ENCODE measurements around the gene KIAA1614.

KIAA1614 gene

DNA sequence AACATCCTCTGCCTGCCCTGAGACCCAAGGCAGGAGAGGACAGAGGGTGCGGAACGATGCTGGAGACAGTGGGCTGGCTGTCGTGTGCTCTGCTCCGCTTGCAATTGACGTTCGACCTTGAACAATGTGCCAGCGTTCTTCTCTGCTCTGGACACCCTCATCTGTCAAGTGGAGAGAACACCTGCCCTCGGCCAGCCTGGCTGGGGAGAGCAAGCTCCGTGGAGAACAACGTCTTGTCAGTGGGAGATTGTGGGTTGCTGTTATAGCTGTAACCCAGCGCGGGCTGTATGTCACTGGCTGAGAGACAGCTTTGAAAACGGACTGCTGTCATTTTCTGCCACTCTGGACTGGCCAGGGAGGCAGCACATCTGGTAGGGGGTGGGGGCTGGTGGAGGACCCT lies 14.7 kb downstream of the KIAA1614 start:
- Histone ChIP-seq H3K9me3 (ENCODE audit: control insufficient read depth, low read length) (no peaks in the 10 kb centered on the region), H3K4me1 (ENCODE audit: control insufficient read depth, insufficient read depth, low read length, poor library complexity, severe bottlenecking) (peaks cover 18% of the 10 kb centered on the region), H3K36me3 (ENCODE audit: control insufficient read depth, insufficient read depth, low read length) (no peaks in the 10 kb centered on the region), H3K27ac (ENCODE audit: low read depth, low read length, severe bottlenecking) (no peak overlapping the region), H3K4me3 (ENCODE audit: extremely low read depth, insufficient read depth, low read length, poor library complexity, severe bottlenecking) (no peak overlapping the region)
- 88 to 98% methylated on average over 10 to 12 of the region's 13 CpGs for WGBS, 2 experiments (ENCODE audit: insufficient coverage in 2 of 2)

DNA sequence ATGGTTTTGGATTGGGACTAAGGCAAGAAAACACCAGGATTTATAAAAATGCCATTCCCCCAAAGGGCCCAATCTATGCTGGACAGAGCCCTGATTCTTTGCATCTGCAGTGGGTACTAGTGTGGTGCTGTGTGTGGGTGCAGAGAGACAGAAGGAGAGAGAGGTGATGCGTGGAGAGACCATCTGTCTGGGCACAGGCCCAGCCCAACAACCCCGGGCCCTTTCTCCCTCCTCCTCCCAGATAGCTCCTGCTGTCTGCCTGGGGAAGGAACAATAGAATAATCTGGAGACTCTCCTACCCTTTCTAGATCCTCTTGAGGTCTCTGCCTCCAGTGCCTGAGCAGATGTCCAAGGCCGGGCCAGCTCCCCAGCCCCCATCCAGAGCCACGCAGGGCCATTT lies 15.1 kb downstream of the KIAA1614 start:
- H3K4me1 ChIP-seq (ENCODE audit: control insufficient read depth, insufficient read depth, low read length, poor library complexity, severe bottlenecking), result peaks cover 13% of the 10 kb centered on the region
- no peaks in the 10 kb centered on the region for H3K9me3 ChIP-seq (ENCODE audit: control insufficient read depth, low read length)
- H3K36me3 ChIP-seq (ENCODE audit: control insufficient read depth, insufficient read depth, low read length), result no peaks in the 10 kb centered on the region
- H3K27ac ChIP-seq (ENCODE audit: low read depth, low read length, severe bottlenecking), result no peak overlapping the region
- H3K4me3 ChIP-seq (ENCODE audit: extremely low read depth, insufficient read depth, low read length, poor library complexity, severe bottlenecking), result no peak overlapping the region
- WGBS, 2 experiments (ENCODE audit: insufficient coverage in 2 of 2), result 76 to 100% methylated on average over 2 of the region's 4 CpGs

DNA sequence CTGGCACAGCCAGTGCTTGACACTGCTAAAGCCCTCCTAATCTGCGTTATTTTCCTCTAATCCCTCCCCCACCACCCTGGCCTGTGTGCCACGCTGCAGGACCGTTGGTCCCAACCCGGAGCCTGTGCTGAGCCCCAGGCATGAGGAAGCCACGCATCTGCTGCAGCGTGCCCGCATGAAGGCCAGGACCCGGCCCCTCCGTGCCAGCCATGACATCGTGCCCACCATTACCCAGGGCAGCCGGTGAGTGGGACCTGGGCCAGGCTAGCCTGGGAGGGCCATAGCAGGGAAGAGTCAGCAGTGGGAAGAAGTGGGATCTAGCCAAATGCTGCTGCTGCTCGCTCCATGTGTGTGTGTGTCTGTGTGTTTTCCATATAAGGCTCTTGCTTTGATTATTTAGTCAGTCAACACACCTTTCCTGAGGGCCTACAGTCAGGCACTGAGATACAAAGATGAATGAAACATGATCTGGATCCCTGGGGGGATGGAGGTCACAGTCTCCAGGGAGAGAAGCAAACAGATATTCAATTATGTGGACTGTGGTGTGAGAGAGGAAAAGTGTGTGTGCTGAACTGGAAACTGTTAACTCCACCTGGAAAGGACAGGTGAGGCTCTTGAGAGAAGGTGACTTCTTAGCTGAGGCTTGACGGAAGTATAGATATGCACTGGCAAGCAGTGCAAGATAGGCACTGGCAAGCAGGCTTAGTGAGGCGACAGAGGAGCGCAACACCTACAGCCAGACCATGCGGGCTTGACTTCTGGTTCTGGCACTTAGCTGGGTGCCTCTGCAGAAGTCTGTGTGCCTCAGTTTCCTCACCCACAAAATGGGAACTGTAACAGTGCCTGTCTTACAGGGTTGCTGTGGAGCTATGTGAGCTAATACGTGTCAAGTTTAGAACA lies 15.9 kb downstream of the KIAA1614 start:
- WGBS, 2 experiments (ENCODE audit: insufficient coverage in 2 of 2), result 94 to 95% methylated on average over 14 to 15 of the region's 17 CpGs
- Histone ChIP-seq H3K4me1 (ENCODE audit: control insufficient read depth, insufficient read depth, low read length, poor library complexity, severe bottlenecking) (peaks cover 6% of the 10 kb centered on the region), H3K4me3 (ENCODE audit: extremely low read depth, insufficient read depth, low read length, poor library complexity, severe bottlenecking) (no peak overlapping the region), H3K36me3 (ENCODE audit: control insufficient read depth, insufficient read depth, low read length) (no peaks in the 10 kb centered on the region), H3K27ac (ENCODE audit: low read depth, low read length, severe bottlenecking) (no peak overlapping the region), H3K9me3 (ENCODE audit: control insufficient read depth, low read length) (no peaks in the 10 kb centered on the region)

- no peak overlapping the region for H3K27ac ChIP-seq (ENCODE audit: low read depth, low read length, severe bottlenecking)
- H3K9me3 ChIP-seq (ENCODE audit: control insufficient read depth, low read length), result no peaks in the 10 kb centered on the region
- H3K4me1 ChIP-seq (ENCODE audit: control insufficient read depth, insufficient read depth, low read length, poor library complexity, severe bottlenecking), result peaks cover 4% of the 10 kb centered on the region
- no peaks in the 10 kb centered on the region for H3K36me3 ChIP-seq (ENCODE audit: control insufficient read depth, insufficient read depth, low read length)
- H3K4me3 ChIP-seq (ENCODE audit: extremely low read depth, insufficient read depth, low read length, poor library complexity, severe bottlenecking), result no peak overlapping the region
- 93% methylated on average over 2 to 3 of the region's 3 CpGs for WGBS, 2 experiments (ENCODE audit: insufficient coverage in 2 of 2)
Measured at GRCh38 chr1:180929389-180929788, 16.7 kb downstream of the KIAA1614 start.

- Histone ChIP-seq H3K4me3 (ENCODE audit: extremely low read depth, insufficient read depth, low read length, poor library complexity, severe bottlenecking) (no peak overlapping the region), H3K36me3 (ENCODE audit: control insufficient read depth, insufficient read depth, low read length) (no peaks in the 10 kb centered on the region), H3K4me1 (ENCODE audit: control insufficient read depth, insufficient read depth, low read length, poor library complexity, severe bottlenecking) (peaks cover 4% of the 10 kb centered on the region), H3K27ac (ENCODE audit: low read depth, low read length, severe bottlenecking) (no peak overlapping the region), H3K9me3 (ENCODE audit: control insufficient read depth, low read length) (no peaks in the 10 kb centered on the region)
- WGBS, 2 experiments (ENCODE audit: insufficient coverage in 2 of 2), result 94 to 98% methylated on average over 5 of the region's 5 CpGs
Measured at GRCh38 chr1:180930687-180931086, 18.0 kb downstream of the KIAA1614 start.

GRCh38 chr1:180931529-180931928 lies 18.8 kb downstream of the KIAA1614 start:
- Histone ChIP-seq H3K4me1 (ENCODE audit: control insufficient read depth, insufficient read depth, low read length, poor library complexity, severe bottlenecking) (peaks cover 3% of the 10 kb centered on the region), H3K9me3 (ENCODE audit: control insufficient read depth, low read length) (no peaks in the 10 kb centered on the region), H3K27ac (ENCODE audit: low read depth, low read length, severe bottlenecking) (no peak overlapping the region), H3K4me3 (ENCODE audit: extremely low read depth, insufficient read depth, low read length, poor library complexity, severe bottlenecking) (no peak overlapping the region), H3K36me3 (ENCODE audit: control insufficient read depth, insufficient read depth, low read length) (no peaks in the 10 kb centered on the region)
- WGBS, 2 experiments (ENCODE audit: insufficient coverage in 2 of 2), result 91% methylated on average over 4 of the region's 4 CpGs; no CpG with 5 or more reads in 1 of the 2 experiments

GRCh38 chr1:180932378-180932777 lies 19.7 kb downstream of the KIAA1614 start:
- Histone ChIP-seq H3K4me3 (ENCODE audit: extremely low read depth, insufficient read depth, low read length, poor library complexity, severe bottlenecking) (no peak overlapping the region), H3K27ac (ENCODE audit: low read depth, low read length, severe bottlenecking) (no peak overlapping the region), H3K9me3 (ENCODE audit: control insufficient read depth, low read length) (no peaks in the 10 kb centered on the region), H3K36me3 (ENCODE audit: control insufficient read depth, insufficient read depth, low read length) (no peaks in the 10 kb centered on the region), H3K4me1 (ENCODE audit: control insufficient read depth, insufficient read depth, low read length, poor library complexity, severe bottlenecking) (no peaks in the 10 kb centered on the region)
- 97 to 100% methylated on average over 3 of the region's 4 CpGs for WGBS, 2 experiments (ENCODE audit: insufficient coverage in 2 of 2)

DNA sequence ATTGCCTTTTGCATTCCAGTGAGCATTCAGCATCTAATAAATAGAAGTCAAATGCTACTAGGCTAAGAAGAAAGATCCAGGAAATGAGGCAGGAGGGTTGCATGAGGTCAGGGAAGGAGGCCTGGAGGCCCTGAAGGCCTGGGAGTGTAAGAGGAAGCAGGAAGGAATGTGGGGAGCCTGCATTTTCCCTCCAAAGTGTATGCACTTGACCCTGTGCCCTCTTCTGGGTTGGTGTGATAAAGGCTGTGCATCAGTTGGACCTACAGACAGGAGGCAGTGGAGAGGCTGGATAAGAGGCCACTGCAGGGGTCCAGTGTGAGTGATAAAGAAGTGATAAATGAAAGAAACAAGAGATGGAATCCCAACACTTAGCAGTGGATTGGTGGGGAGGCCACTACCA lies 20.4 kb downstream of the KIAA1614 start:
- no peak overlapping the region for H3K27ac ChIP-seq (ENCODE audit: low read depth, low read length, severe bottlenecking)
- no peak overlapping the region for H3K4me3 ChIP-seq (ENCODE audit: extremely low read depth, insufficient read depth, low read length, poor library complexity, severe bottlenecking)
- H3K36me3 ChIP-seq (ENCODE audit: control insufficient read depth, insufficient read depth, low read length), result no peaks in the 10 kb centered on the region
- no peaks in the 10 kb centered on the region for H3K4me1 ChIP-seq (ENCODE audit: control insufficient read depth, insufficient read depth, low read length, poor library complexity, severe bottlenecking)
- H3K9me3 ChIP-seq (ENCODE audit: control insufficient read depth, low read length), result no peaks in the 10 kb centered on the region

DNA sequence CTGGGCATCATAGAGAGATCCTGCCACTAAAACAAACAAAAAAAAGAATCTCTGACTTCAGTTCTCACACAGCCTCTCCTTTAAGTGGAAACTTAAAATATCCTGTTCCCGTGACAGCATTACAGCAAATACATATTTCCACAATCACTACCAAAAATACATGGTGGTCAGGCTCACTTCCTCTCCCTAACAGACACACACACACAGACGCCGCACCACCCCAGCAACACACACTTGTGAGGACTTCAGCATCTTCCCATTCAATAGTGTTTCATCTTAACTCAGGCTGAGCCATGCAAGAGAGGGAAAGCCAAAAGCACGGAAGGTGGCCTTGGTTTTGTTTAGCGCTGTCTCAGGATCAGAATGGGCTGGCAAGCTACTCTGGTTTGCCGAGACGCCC lies 21.9 kb downstream of the KIAA1614 start:
- Histone ChIP-seq H3K4me3 (ENCODE audit: extremely low read depth, insufficient read depth, low read length, poor library complexity, severe bottlenecking) (no peak overlapping the region), H3K9me3 (ENCODE audit: control insufficient read depth, low read length) (no peaks in the 10 kb centered on the region)
- 93 to 94% methylated on average over 5 of the region's 7 CpGs for WGBS, 2 experiments (ENCODE audit: insufficient coverage in 2 of 2)

GRCh38 chr1:180935326-180936109 lies 22.8 kb downstream of the KIAA1614 start:
- Histone ChIP-seq H3K27ac (ENCODE audit: low read depth, low read length, severe bottlenecking) (no peak overlapping the region), H3K36me3 (ENCODE audit: control insufficient read depth, insufficient read depth, low read length) (no peaks in the 10 kb centered on the region), H3K4me1 (ENCODE audit: control insufficient read depth, insufficient read depth, low read length, poor library complexity, severe bottlenecking) (no peaks in the 10 kb centered on the region), H3K4me3 (ENCODE audit: extremely low read depth, insufficient read depth, low read length, poor library complexity, severe bottlenecking) (no peak overlapping the region), H3K9me3 (ENCODE audit: control insufficient read depth, low read length) (no peaks in the 10 kb centered on the region)
- 87 to 90% methylated on average over 41 to 44 of the region's 45 CpGs for WGBS, 2 experiments (ENCODE audit: insufficient coverage in 2 of 2)

More for the DNA sequence above, 21.9 kb downstream of the KIAA1614 start:
- Histone ChIP-seq H3K4me1 (ENCODE audit: control insufficient read depth, insufficient read depth, low read length, poor library complexity, severe bottlenecking) (no peaks in the 10 kb centered on the region), H3K36me3 (ENCODE audit: control insufficient read depth, insufficient read depth, low read length) (no peaks in the 10 kb centered on the region), H3K27ac (ENCODE audit: low read depth, low read length, severe bottlenecking) (no peak overlapping the region)
